D721Med (cell line): ENCODE results near the gene SPTBN5.

Experiments
- DNase-seq: peaks from one replicate; pipeline ENCODE4 v3.0.0; 2011; ENCODE audit warnings: low spot score; ENCODE audit not compliant: insufficient read length
- FAIRE-seq: peaks from 2 replicates; lab custom pipeline; 2011; peaks lifted over from hg19 to GRCh38; lab: Jason Lieb, UNC
- TF ChIP-seq, protein P1 (sequence below): IDR thresholded peaks from 2 replicates; pipeline ENCODE4 v1.5.1; 2012; ENCODE audit warnings: mild to moderate bottlenecking, control low read depth; ENCODE audit not compliant: insufficient read depth; ENCODE audit errors: missing control alignments

The SPTBN5 gene

DNA sequence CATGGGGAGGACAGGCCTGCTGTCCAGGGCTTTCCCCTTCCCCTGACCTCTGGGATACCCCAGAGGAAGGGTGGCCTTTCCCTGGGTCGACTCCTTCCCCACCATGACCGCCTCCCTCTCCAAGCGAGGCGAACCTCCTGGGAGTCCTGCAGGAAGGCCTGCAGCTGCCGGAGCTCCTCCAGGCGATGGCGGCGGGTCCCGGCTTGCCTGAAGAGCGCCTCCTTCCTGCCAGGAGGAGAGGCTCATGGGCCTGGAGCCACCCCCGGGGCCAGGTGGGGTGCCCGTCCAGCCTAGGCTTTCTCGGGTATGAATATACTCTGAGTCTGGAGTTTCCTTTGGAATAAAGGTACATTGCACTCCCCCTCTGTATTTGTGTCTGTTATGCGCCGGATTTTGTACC lies 35.1 kb downstream of the SPTBN5 start:
- FAIRE-seq (no peak), DNase-seq (no peak)
- TF ChIP-seq, protein P1, sequence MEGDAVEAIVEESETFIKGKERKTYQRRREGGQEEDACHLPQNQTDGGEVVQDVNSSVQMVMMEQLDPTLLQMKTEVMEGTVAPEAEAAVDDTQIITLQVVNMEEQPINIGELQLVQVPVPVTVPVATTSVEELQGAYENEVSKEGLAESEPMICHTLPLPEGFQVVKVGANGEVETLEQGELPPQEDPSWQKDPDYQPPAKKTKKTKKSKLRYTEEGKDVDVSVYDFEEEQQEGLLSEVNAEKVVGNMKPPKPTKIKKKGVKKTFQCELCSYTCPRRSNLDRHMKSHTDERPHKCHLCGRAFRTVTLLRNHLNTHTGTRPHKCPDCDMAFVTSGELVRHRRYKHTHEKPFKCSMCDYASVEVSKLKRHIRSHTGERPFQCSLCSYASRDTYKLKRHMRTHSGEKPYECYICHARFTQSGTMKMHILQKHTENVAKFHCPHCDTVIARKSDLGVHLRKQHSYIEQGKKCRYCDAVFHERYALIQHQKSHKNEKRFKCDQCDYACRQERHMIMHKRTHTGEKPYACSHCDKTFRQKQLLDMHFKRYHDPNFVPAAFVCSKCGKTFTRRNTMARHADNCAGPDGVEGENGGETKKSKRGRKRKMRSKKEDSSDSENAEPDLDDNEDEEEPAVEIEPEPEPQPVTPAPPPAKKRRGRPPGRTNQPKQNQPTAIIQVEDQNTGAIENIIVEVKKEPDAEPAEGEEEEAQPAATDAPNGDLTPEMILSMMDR: no peak

DNA sequence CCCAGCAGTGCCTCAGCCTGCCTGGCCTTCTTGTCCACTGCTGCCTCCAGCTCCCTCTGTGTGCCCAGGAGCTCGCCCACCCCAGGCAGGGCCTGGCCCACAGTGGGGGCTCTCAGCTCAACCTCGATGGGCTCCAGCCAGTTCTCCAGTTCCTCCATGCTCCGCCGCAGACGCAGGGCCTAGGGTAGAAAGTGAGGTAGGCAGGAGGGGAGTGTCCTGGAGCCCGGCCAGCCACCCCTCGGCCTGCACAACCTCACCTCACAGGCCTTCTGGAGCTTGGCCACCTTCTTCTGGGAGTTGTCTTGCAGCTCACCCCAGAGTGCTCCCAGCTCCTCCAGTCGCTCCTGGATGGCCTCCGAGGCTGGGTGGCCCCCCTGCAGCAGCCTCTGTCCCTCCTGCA lies 36.5 kb downstream of the SPTBN5 start:
- DNase-seq (no peak), FAIRE-seq (no peak)
- TF ChIP-seq, protein P1: no peak

DNA sequence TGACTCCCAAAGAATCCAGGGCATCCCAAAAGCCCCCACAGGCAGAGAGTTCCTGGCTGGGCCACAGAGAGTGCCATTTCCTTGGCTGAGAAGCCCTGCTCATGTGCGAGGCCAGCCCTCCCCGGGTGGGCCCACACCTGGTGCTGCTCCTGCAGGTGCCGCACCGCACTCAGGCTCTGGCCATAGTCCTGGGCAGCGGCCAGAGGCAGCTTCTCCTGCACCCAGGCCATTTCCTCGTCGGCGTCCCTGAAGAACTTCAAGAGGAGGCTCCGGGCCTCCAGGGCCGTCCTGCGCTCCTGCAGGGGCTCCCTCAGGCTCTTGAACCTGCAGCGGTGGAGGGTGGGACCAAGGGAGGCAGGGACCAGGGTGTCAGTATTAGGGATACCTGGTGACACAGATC lies 37.1 kb downstream of the SPTBN5 start:
- FAIRE-seq: no peak
- DNase-seq: no peak
- TF ChIP-seq, protein P1: no peak

DNA sequence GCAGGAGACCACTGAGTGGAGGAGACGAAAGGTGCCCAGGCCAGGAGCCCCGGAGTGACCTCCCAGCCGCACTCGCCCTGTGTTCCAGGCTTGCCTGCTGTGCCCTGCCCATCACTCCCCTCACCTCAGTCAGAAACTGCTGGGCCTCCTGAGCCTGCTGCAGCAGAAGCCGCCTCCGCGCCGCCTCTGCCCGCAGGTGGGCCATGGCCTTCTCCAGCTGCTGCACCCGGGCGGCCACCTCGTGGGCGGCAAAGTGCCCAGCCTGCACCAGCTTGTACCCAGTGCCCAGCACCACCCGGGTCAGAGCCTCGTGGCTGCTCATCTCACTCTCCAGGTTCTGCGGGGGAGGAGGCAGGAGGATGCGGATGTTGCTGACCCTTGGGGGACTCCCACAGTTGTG lies 37.6 kb downstream of the SPTBN5 start:
- FAIRE-seq (no peak), DNase-seq (no peak)
- TF ChIP-seq, protein P1: no peak

DNA sequence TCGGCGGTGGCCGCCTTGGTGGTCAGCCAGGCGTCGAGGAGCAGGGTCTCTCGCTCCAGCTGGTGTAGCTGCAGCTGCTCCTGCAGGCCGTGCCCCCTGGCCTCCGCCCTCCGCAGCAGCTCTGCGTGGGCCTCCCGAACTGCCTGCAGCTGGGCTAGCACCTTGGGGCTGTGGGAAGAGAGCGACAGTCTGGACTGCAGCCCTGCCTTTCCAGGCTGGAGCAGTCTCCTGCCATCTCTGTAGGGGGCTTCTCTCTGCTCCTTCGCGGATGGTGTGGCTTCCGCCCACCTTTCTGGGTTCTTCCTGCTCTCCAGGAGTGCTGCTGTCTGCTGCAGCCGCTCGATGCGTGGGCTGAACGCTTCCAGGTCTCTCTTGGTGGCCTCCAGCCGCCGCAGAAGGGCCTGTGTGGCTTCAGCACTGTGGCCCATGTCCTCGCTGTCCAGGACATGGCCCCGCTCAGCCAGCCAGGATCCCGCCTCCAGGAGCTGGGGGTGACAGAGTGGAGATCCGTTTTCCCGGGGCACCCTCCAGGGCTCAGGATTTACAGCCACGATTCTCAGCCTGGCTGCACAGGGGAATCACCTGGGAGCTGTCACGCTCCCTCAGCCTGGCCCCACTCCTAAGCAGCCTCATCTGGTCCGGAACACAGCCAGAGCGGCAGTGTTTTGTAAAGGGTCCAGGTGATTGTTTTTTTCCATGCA lies 38.4 kb downstream of the SPTBN5 start:
- no peak for DNase-seq
- no peak for FAIRE-seq
- TF ChIP-seq, protein P1: no peak

DNA sequence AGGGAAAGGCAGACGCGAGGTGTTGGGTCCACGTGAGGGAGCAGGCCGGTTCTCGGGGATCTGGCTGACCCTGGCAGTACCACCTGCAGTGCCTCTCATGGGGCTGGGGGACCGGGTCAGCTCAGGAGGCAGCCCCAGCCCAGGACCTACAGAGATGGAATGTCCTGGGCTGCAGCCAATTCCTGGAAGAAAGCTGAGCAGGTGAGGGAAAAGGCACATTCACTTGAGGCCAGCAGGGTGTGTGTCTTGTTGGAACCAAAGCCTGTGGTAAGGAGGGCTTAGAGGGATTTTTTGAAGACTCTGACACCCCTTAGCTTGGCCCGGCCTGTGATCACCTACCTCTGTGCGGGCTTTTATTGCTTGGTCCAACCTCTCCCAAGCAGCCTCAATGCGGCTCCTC lies 39.4 kb downstream of the SPTBN5 start:
- FAIRE-seq: no peak
- DNase-seq: no peak
- TF ChIP-seq, protein P1: no peak

DNA sequence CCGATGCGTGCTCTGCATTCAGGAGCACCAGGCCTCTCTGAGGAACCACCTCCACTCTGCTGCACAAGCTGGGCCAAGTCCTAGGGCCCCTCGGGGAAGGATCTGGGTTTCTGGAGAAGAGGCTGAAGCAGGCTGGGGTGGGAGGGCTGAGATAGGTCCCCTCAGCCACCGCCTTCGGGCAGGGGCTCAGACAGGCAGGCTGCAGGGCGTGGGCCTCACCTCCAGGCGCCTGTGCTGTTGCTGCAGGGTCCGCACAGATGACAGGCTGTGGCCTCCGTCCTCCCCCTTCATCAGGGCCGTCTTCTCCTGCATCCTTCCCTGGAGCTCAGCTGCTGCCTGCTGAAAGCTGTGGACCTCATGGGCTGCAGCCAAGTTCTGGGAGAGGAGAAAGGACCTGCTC lies 40.0 kb downstream of the SPTBN5 start:
- TF ChIP-seq, protein P1: no peak
- DNase-seq: no peak
- no peak for FAIRE-seq
